ENCODE results near the gene IGFBP1.

IGFBP1 gene

GRCh38 chr7:45902820-45903219 is 14.5 kb downstream of the IGFBP1 start:
- DNase-seq (ENCODE audit: low spot score): no peak

GRCh38 chr7:45909561-45909960 is 21.3 kb downstream of the IGFBP1 start:
- no peak for DNase-seq (ENCODE audit: low spot score)

GRCh38 chr7:45910855-45911254 is 22.6 kb downstream of the IGFBP1 start:
- no peak for DNase-seq (ENCODE audit: low spot score)

- DNase-seq (ENCODE audit: low spot score): no peak
These were observed 23.0 kb downstream of the IGFBP1 start for GRCh38 chr7:45911311-45911710.

- DNase-seq (ENCODE audit: low spot score): no peak
These were observed 24.7 kb downstream of the IGFBP1 start for GRCh38 chr7:45912972-45913371.

DNA sequence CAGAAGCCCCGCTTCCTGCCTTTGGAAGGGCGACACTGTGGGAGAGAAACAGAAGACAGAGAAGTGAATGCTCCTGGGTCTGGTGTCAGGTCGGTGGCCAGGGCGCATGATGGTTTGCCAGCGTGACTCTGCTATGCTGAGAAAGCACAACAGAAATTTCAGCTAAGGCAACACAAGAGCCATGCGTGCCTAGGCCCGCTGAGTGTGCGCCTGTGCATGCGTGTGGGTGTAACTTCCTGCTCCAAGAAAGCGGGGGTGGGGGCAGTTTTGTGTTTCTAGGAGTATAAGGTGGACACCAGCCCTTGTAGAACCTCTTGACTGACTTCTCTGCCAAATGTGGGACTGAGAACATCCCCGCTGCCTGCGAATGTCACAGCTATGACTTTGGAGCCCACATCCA is 26.6 kb downstream of the IGFBP1 start:
- no peak for DNase-seq (ENCODE audit: low spot score)

- no peak for DNase-seq (ENCODE audit: low spot score)
These were observed 27.3 kb downstream of the IGFBP1 start for GRCh38 chr7:45915606-45916005.

DNA sequence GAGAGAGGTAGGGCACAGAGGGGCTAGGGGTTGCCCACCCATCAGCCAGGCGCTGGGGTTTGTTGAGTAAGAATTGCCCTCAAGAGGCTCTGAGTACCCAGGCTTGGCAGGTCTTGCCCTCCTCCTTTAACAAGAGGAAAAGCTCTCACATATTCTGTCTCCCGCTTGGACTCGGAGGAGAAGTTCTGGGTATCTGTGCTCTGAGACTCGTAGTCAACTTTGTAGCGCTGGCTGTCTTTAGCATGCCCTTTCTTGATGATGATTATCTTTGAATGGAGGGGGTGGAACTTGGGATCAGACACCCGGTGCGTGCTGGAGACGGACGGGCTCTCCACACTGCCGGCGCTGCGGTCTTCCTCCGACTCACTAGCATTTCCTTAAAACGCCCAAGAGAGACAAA is 28.8 kb downstream of the IGFBP1 start:
- DNase-seq (ENCODE audit: low spot score): no peak

DNA sequence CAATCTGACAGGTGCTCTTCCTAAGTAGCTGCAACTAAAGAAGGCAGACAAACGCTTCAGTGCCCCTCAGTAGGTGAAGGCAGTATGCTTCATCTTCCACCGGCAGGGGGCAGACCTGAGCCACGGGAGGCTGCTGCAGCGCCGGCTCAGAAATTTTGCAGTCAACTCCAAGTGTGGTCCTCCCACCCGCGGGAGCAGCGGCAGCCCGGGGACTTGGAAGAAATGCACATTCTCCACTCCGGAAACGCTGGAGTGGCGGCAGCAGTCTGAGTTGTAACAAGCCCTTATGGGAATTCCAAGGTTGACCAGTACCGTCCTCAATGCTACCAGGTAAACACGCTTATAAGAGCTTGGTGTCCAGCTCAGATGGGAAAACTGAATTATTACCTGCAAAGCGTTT is 29.4 kb downstream of the IGFBP1 start:
- peak; percentile 86 for DNase-seq (ENCODE audit: low spot score)

GRCh38 chr7:45918556-45918955 is 30.3 kb downstream of the IGFBP1 start:
- no peak for DNase-seq (ENCODE audit: low spot score)

- DNase-seq (ENCODE audit: low spot score): no peak
These were observed 31.0 kb downstream of the IGFBP1 start for GRCh38 chr7:45919231-45919784.

- DNase-seq (ENCODE audit: low spot score): no peak
These were observed 31.7 kb downstream of the IGFBP1 start for GRCh38 chr7:45919993-45920459.

DNA sequence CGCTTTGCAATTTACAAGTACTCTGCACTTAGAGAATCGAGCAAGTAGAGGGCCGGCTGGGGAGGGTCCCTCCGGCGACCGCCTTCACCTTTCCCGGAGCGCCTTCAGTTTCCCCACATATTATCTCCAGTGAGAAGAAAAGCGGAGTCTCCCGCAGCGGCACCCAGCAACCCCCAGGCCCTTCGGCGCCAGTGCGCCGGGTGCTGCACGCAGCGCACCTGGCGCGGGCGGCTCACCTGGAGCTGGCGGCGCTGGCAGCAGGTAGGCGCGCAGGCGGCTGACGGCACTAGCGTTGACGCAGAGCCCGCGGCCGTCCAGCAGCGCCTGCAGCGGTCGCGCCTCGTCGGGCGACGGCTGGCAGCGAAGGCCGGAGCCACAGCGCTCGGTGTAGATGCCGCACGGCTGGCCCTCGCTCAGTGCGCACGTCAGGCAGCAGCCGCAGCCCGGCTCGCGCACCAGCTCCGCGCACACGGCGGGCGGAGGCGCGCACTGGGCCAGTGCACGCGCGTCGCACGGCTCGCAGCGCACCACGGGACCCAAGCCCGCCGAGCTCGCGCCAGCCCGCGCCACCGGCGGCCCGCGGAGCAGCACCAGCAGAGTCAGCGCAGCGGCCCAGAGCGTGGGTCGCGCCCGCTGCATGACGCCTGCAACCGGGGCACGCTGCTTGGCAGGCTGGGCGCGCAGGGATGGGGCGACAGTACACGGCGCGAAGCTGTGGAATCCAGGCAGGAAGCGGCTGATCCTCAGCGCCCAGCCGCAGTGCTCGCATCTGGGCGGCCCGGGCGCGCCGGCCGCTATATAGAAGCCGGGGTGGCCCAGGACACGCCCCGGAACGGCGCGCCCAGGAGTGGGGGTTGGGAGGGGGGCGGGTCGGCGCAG is 32.5 kb downstream of the IGFBP1 start, which contains the start of gene IGFBP3:
Gene IGFBP3 (minus strand): TSS at position 771 of the 879 bp plus-strand sequence. CDS start 132 bp downstream, at position 639.
- peak; percentile 43 for DNase-seq (ENCODE audit: low spot score)

DNA sequence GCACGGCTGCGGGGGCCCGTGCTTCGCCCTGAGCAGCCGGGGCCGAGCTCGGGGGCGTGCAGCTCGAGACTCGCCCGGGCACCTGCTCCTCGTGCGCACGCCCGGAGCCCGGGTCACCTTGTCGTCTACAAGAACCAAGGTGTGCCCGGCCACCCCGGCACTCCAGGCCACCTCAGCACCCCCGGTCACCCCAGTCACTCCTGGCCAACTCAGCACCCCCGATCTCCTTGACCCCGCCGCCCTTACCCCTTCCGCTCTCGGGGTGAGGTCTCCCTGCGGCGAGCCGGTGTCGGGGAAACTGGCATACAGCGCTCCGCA is 33.1 kb downstream of the IGFBP1 start:
- no peak for DNase-seq (ENCODE audit: low spot score)

- peak; percentile 61 for DNase-seq (ENCODE audit: low spot score)
These were observed 33.6 kb downstream of the IGFBP1 start for GRCh38 chr7:45921699-45922519.

- no peak for DNase-seq (ENCODE audit: low spot score)
These were observed 34.5 kb downstream of the IGFBP1 start for GRCh38 chr7:45922810-45923209.

DNA sequence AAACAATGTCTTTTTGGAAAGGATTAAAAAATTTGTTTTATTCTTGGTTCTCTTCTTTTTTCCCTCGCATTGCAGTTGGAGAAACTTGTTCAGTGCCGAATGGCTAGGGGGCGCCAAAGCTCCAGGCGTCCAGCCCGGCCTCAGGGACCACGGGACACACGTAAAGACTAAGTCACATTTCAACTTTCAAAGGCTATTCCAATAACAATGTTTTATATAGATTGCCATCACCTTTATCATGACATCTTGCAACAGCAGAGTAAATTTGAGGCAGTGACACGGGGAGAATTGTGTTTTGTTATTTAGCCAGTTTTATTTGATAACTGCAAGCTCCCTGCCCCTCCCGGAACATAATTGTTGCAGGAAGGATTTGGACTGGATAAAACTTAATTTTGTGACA is 35.0 kb downstream of the IGFBP1 start:
- peak; percentile 50 for DNase-seq (ENCODE audit: low spot score)

- no peak for DNase-seq (ENCODE audit: low spot score)
These were observed 35.5 kb downstream of the IGFBP1 start for GRCh38 chr7:45923818-45924217.

DNA sequence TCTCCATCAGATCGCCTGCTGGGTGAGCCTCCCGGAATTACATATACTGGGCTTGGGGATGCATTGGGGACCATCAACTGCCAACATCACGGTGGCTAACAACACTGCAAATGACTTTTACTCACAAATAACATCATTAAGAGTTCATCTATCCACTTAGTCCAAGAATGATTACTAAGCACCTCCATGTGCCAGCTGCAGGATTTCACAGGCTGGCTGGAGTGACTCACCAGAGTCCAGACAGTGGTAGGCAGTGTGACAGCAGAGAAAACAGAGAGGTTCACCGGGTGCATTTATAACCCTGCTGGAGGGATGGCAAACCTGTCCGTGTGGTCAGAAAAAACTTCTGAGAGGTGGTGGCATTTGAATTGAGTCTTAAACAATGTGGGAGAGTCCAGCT is 36.0 kb downstream of the IGFBP1 start:
- no peak for DNase-seq (ENCODE audit: low spot score)

DNA sequence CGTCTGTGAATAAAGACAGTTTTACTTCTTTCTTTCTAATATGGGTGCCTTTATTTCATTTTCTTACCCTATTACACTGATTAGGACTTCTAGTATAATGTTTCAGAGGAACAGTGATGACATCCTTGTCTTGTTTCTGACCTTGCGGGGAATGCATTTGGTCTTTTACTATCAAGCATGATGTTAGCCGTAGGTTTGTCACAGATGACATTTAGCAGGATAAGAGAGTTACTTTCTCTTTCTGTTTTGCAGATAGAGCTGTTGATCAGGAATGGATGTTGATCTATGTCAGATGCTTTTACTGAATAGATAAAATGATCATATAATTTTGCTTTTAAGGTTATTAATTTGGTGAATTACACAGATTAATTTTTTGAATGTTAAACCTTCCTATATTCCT is 39.4 kb downstream of the IGFBP1 start:
- DNase-seq (ENCODE audit: low spot score): no peak

- DNase-seq (ENCODE audit: low spot score): no peak
These were observed 42.7 kb downstream of the IGFBP1 start for GRCh38 chr7:45930967-45931366.

GRCh38 chr7:45937301-45937700 is 49.0 kb downstream of the IGFBP1 start:
- DNase-seq (ENCODE audit: low spot score): no peak

DNA sequence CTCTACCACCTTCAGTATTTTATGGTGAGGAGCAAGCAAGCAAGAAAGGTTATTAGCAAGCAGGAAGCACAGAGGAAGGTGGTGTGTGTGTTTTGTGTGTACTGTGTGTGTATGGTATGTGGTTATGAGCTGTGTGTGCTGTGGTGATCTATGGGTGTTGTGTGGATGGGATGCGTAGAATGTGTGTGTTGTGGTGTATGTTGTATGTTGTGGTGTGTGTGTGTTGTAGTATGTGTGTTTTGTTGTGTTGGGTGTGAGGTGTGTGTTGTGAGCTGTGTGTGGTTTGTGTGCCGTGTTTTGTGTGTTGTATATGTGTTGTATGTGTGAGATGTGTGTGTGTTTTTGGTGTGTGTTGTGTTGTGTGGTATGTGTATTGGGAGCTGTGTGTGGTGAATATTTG is 49.6 kb downstream of the IGFBP1 start:
- no peak for DNase-seq (ENCODE audit: low spot score)
